Mesothelial cell of epicardium (in vitro differentiated cells): ENCODE data around the gene NUBP2. TPM values are rescaled to one million over a fixed set of nuclear protein-coding genes. Genes with fewer than 3 reads are reported as not detected.
A peak's percentile ranks its signal among the peaks of the same experiment; 100 is the strongest.

Experiments used
- DNase-seq, 2 experiments: peaks; one replicate each; pipeline ENCODE4 v3.0.0; 2021; ENCODE audit warnings: low spot score in 2 of 2; ENCODE audit not compliant: unreplicated experiment in 2 of 2
- H3K27ac Mint-ChIP-seq: 2 replicates; pipeline ENCODE4 v1.8.0; 2021; ENCODE audit warnings: mixed read lengths
- H3K27me3 Mint-ChIP-seq: 2 replicates; pipeline ENCODE4 v1.8.0; 2021; ENCODE audit warnings: low read depth, mixed read lengths
- H3K36me3 Mint-ChIP-seq: 2 replicates; pipeline ENCODE4 v1.8.0; 2021; ENCODE audit warnings: mixed read lengths
- H3K4me1 Mint-ChIP-seq: 2 replicates; pipeline ENCODE4 v1.8.0; 2021; ENCODE audit warnings: mixed read lengths
- H3K4me3 Mint-ChIP-seq: 2 replicates; pipeline ENCODE4 v1.8.0; 2021; ENCODE audit warnings: mild to moderate bottlenecking, moderate library complexity, mixed read lengths
- H3K9me3 Mint-ChIP-seq: 2 replicates; pipeline ENCODE4 v1.8.0; 2021; ENCODE audit warnings: mixed read lengths
- total RNA-seq: library from RNA; stranded (reverse); gene quantifications from 3 replicates; pipeline ENCODE4 v1.2.1, GENCODE V29; 2021
- TF ChIP-seq, protein P1 (sequence below): fragments of 200-600 bp; sonication (generic); IDR thresholded peaks from one replicate; pipeline ENCODE4 v1.5.0; 2021; ENCODE audit warnings: antibody characterized with exemption; ENCODE audit not compliant: unreplicated experiment

The NUBP2 gene
- total RNA-seq, 1 donor from 2014 or later, result 63.6 TPM

DNA sequence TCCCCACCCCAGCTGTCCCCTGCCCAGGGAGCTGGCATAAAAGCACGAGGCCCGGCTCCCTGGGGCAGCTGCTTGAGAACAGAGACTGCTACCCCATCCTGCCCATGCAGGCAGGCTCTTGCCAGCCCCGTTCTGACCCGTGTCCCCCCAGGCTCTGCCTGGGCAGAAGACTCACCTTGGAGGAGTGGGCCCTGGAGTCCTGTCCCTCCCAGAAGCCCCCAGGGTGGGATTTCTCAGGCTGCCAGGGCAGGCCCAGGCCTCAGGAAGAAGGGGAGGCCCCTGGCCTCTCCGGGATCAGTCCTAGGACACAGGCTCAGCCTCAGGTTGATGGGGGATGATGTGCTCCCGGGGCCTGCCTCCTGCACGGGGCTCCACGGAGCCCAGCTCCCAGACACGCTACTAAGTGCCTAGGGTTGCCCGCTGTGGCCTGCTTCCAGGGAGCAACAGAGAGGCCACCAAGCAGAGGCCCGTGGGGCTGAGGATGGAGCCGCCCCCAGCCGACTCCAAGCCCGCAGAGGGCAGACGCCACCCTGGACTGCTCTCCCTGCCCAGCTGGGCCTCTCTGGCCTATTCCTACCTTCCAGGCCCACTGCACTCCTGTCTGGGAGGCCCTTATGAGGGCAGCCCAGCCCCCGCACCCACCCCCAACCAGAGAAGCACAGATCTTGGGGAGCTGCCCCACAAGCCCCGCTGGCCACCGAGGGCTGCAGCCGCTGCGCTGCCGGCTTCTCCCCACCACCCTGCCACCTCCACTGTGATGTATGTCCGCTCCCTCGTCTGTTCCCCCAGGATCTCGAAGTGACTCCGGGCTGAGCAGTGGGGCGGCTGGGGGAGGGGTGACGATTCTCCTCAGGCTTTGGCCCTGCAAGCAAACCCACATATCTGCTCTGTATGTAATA lies 13.1 kb upstream of the NUBP2 start:
- H3K4me3 Mint-ChIP-seq, result peak overlapping the region; percentile 94
- DNase-seq, result no peak
- peak overlapping the region; percentile 71 for H3K27ac Mint-ChIP-seq
- no peaks in the 10 kb centered on the region for H3K27me3 Mint-ChIP-seq
- peaks cover 7% of the 10 kb centered on the region for H3K36me3 Mint-ChIP-seq
- H3K9me3 Mint-ChIP-seq, result no peaks in the 10 kb centered on the region
- TF ChIP-seq, protein P1, sequence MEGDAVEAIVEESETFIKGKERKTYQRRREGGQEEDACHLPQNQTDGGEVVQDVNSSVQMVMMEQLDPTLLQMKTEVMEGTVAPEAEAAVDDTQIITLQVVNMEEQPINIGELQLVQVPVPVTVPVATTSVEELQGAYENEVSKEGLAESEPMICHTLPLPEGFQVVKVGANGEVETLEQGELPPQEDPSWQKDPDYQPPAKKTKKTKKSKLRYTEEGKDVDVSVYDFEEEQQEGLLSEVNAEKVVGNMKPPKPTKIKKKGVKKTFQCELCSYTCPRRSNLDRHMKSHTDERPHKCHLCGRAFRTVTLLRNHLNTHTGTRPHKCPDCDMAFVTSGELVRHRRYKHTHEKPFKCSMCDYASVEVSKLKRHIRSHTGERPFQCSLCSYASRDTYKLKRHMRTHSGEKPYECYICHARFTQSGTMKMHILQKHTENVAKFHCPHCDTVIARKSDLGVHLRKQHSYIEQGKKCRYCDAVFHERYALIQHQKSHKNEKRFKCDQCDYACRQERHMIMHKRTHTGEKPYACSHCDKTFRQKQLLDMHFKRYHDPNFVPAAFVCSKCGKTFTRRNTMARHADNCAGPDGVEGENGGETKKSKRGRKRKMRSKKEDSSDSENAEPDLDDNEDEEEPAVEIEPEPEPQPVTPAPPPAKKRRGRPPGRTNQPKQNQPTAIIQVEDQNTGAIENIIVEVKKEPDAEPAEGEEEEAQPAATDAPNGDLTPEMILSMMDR, result no peak
- H3K4me1 Mint-ChIP-seq, result peaks cover 18% of the 10 kb centered on the region

DNA sequence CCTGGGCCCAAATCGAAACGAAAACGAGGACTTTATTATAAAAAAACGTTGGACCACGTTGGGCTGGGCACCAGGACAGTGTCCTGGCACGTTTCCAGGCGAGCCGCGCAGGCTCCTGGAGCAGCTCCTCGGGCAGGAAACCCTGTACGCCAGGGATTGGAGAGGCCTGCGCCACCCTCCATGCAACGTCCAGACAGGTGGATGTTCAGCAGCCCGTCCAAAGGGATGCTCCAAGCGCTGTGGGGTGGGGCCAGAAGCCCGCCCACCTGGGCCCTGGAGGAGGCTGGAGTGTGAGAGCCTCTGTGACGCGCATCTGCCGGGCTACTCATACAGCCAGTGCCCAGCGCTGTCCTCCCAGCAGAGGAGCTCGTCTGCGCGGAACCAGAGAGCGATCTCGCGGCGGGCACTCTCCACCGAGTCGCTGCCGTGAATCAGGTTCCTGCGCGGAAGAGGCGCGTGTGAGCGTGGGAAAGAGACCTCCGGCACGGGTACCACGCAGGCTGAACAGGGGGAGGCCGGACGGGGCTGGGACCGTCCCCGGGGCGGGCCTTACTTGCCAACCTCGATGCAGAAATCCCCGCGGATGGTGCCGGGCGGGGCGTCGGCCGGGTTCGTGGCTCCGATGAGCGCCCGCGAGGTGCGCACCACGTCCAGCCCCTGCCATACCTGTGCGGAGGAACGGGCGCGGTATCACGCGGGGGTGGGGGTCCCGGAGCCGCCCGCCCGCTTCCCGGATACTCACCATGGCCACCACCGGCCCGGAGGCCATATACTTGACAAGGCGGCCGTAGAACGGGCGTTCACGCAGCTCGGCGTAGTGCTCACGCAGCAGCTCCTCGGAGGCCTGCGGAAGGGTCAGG lies 12.2 kb upstream of the NUBP2 start:
- peaks cover 21% of the 10 kb centered on the region for H3K4me1 Mint-ChIP-seq
- H3K27me3 Mint-ChIP-seq, result no peaks in the 10 kb centered on the region
- H3K36me3 Mint-ChIP-seq, result peaks cover 5% of the 10 kb centered on the region
- H3K9me3 Mint-ChIP-seq, result no peaks in the 10 kb centered on the region
- no peak for DNase-seq
- H3K4me3 Mint-ChIP-seq, result peak overlapping the region; percentile 94
- peak overlapping the region; percentile 82 for H3K27ac Mint-ChIP-seq
- TF ChIP-seq, protein P1, result no peak

DNA sequence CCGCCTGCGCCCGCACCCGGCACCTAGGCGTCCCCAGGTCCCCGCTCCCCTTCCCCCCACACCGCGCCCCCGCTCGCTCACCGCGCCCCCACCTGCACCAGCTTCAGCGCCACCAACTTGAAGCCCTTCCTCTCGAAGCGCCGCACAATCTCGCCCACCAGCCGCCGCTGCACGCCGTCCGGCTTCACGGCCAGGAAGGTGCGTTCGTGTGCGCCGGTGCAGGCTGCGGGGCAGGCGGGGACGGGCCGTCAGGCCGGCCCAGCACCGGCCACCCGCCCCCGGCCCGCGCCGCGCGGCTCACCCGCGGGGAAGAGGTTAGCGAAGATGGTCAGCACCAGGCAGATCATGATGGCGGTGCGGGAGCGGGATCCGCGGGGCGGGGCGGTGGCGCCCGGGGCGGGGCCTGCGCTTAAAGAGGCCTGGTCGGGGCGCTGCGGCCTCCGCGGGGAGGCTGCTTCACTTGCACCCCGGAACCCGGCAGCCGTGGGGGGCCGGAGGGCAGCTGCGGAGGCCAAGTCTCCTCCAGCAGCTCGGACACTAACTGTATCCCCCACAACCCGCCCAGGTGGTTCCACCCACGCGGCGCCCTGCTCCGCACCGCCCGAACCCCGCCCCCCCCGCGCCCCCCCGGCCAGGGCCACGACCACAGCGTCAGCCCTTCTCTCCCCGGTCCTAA lies 11.4 kb upstream of the NUBP2 start, which contains the start of gene NME3:
TSS of gene NME3 (minus strand) at position 356 of the 676 bp plus-strand sequence. CDS start at position 347, 9 bp downstream.
- Mint-ChIP-seq H3K27ac (peak within 1 kb of the TSS; percentile 94), H3K4me1 (peaks cover 21% of the 10 kb centered on the region), H3K27me3 (no peaks in the 10 kb centered on the region), H3K9me3 (no peaks in the 10 kb centered on the region), H3K36me3 (peaks cover 5% of the 10 kb centered on the region), H3K4me3 (peak within 1 kb of the TSS; percentile 94)
- DNase-seq, result peak; percentile 56 to 78
- TF ChIP-seq, protein P1, result no peak

DNA sequence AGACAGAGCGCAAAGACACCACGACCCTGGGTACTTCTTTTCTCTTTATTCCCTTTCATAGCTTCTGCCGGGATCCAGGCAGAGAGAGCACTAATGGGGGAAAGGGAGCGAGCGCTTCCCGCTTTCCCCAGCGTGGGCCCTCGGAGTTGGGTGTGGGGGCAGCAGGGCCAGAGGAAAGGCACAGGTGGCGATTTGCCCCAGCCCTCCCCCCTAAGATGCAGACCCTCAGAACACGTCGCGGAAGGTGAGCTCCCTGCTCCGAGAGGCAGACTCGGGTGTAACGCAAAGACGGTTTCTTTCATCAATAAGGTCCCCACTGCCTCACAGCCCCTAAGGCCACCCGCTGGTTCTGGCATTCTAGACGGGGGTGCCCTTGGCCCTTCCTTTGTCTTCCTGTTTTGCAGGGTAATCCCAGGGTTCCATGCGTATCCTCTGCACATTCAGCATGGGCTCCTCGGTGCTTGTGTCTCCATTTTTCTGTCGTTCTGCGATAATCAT lies 10.8 kb upstream of the NUBP2 start:
- H3K36me3 Mint-ChIP-seq, result peaks cover 5% of the 10 kb centered on the region
- no peak for DNase-seq
- peak overlapping the region; percentile 94 for H3K27ac Mint-ChIP-seq
- peak overlapping the region; percentile 94 for H3K4me3 Mint-ChIP-seq
- peaks cover 21% of the 10 kb centered on the region for H3K4me1 Mint-ChIP-seq
- TF ChIP-seq, protein P1, result no peak
- no peaks in the 10 kb centered on the region for H3K27me3 Mint-ChIP-seq
- H3K9me3 Mint-ChIP-seq, result no peaks in the 10 kb centered on the region

DNA sequence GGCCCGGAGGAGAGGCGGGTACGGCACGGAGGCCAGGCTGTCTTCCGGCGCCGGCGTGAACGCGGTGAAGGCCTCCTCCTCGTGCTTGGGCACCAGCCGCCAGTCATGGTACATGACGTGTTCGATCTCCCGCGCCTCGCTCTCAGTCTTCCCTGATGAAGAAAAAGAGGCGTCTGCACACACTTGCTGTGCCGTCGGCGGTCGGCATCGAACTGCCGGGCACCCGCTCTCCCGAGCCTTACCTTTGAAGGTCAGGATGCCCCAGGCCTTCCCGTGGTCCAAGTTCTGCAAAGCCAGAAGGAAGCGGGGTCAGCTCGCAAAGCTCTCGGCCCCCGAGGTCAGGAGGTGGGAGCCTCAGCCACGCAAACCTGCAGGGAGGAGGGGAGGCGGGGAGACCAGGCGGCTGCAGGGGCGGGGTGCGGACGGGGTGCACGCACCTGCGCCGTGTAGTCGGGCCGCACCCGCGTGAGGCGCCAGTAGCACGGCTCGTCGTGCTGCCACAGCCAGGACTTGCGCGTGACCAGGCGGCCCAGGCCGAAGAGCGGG lies 10.3 kb upstream of the NUBP2 start, which contains the start of gene EME2:
TSS of gene EME2 (plus strand) at position 449 of the 546 bp plus-strand sequence. CDS start 418 bp downstream, outside the sequence.
- no peak for DNase-seq
- Mint-ChIP-seq H3K36me3 (peaks cover 3% of the 10 kb centered on the region), H3K9me3 (no peaks in the 10 kb centered on the region), H3K4me3 (peak within 1 kb of the TSS; percentile 94), H3K27ac (peak within 1 kb of the TSS; percentile 94), H3K27me3 (no peaks in the 10 kb centered on the region), H3K4me1 (peaks cover 21% of the 10 kb centered on the region)
- TF ChIP-seq, protein P1, result no peak
